B cell (primary cell): Measurements from ENCODE around the gene KCTD5. TPM values are rescaled to one million over a fixed set of nuclear protein-coding genes. Genes with fewer than 3 reads are reported as not detected.
"Not testable (repeated sequence)": the region's sequence is repeated elsewhere in the genome, so short reads cannot be mapped to it uniquely, and the experiment has no call there.

ENCODE experiments used
- ATAC-seq: fragments of 200-7000 bp; cut with Tn5 transposase; one replicate; pipeline ENCODE4 v1.10.0; 2021; ENCODE audit warnings: low read depth, mild to moderate bottlenecking, moderate number of reproducible peaks, moderate library complexity
- CTCF ChIA-PET: fragments of 350-600 bp; sonication (Branson Sonifier 250); formaldehyde crosslinking; loops from one replicate; lab custom pipeline; 2021; ENCODE audit warnings: antibody characterized with exemption, inconsistent platforms; lab: Charles Lee
- POLR2A ChIA-PET: fragments of 350-600 bp; sonication (Branson Sonifier 250); formaldehyde crosslinking; loops from one replicate; lab custom pipeline; 2021; ENCODE audit warnings: antibody characterized with exemption; lab: Charles Lee
- DNase-seq: peaks from one replicate; pipeline ENCODE4 v3.0.0; 2013
- H2AFZ ChIP-seq: 2 replicates; pipeline ENCODE4 v1.6.1; 2012; ENCODE audit warnings: mild to moderate bottlenecking, low read depth, low read length; ENCODE audit not compliant: insufficient read depth, poor library complexity, severe bottlenecking
- H3K27ac ChIP-seq, 2 donors: 1 replicate in 1 of 2; 2 replicates in 1 of 2; pipeline ENCODE4 v1.5.1; 2012 to 2013; ENCODE audit warnings: low read length in 2 of 2, mild to moderate bottlenecking in 2 of 2, moderate library complexity in 1 of 2
- H3K27me3 ChIP-seq, 4 experiments: fragments of 200-600 bp in 1 of 4; sonication (generic) in 1 of 4; replicated peaks in 1 of 4; 1 replicate in 2 of 4; 2 replicates in 2 of 4; pipeline versions ENCODE4 v1.6.1 to v1.7.0; 2013 to 2016; ENCODE audit warnings: low read length in 3 of 4, mild to moderate bottlenecking in 2 of 4, mixed read lengths in 1 of 4, moderate library complexity in 1 of 4; ENCODE audit not compliant: insufficient read depth in 4 of 4, control insufficient read depth in 3 of 4; ENCODE audit errors: control extremely low read depth in 1 of 4
- H3K36me3 ChIP-seq, 2 experiments: replicated peaks in 1 of 2; 1 replicate in 1 of 2; 2 replicates in 1 of 2; pipeline versions ENCODE4 v1.6.1 to v1.7.1; 2013; ENCODE audit warnings: low read length in 1 of 2; ENCODE audit not compliant: insufficient read depth in 2 of 2, control insufficient read depth in 1 of 2; ENCODE audit errors: control extremely low read depth in 1 of 2, extremely low read depth in 1 of 2
- H3K4me1 ChIP-seq, 2 donors: fragments of 200-600 bp in 1 of 2; sonication (generic) in 1 of 2; 1 replicate in 1 of 2; 2 replicates in 1 of 2; pipeline versions ENCODE4 v1.5.1 to v1.6.1; 2013 to 2017; ENCODE audit warnings: low read length in 2 of 2; ENCODE audit not compliant: control insufficient read depth in 2 of 2, insufficient read depth in 2 of 2
- H3K4me2 ChIP-seq: replicated peaks from 2 replicates; pipeline ENCODE3; 2012; ENCODE audit warnings: mild to moderate bottlenecking, low read depth, low read length; ENCODE audit not compliant: poor library complexity, severe bottlenecking
- H3K4me3 ChIP-seq, 5 experiments: fragments of 200-600 bp in 1 of 5; sonication (generic) in 1 of 5; 1 replicate in 3 of 5; 2 replicates in 2 of 5; pipeline versions ENCODE4 v1.5.1 to v1.7.0; 2011 to 2016; ENCODE audit warnings: low read length in 4 of 5, mild to moderate bottlenecking in 4 of 5, low read depth in 2 of 5, control low read depth in 1 of 5, moderate library complexity in 1 of 5; ENCODE audit not compliant: insufficient read depth in 1 of 5; ENCODE audit errors: control extremely low read depth in 1 of 5, extremely low read depth in 1 of 5
- H3K79me2 ChIP-seq: fragments of 200-600 bp; sonication (generic); one replicate; pipeline ENCODE4 v1.6.0; 2016; ENCODE audit warnings: low read length; ENCODE audit not compliant: control insufficient read depth, insufficient read depth
- H3K9ac ChIP-seq: fragments of 200-600 bp; sonication (generic); 2 replicates; pipeline ENCODE4 v1.6.1; 2017; ENCODE audit warnings: mild to moderate bottlenecking, low read length, moderate library complexity
- H3K9me3 ChIP-seq, 3 donors: one replicate each; pipeline versions ENCODE4 v1.6.1 to v1.7.1; 2013; ENCODE audit warnings: low read length in 2 of 3; ENCODE audit not compliant: control insufficient read depth in 2 of 3, insufficient read depth in 1 of 3; ENCODE audit errors: control extremely low read depth in 1 of 3
- H4K20me1 ChIP-seq: 2 replicates; pipeline ENCODE4 v1.6.0; 2012; ENCODE audit warnings: mild to moderate bottlenecking, low read length; ENCODE audit not compliant: insufficient read depth, control insufficient read depth, poor library complexity, severe bottlenecking
- H3K27ac Mint-ChIP-seq: one replicate; pipeline ENCODE4 v1.8.0; 2021; ENCODE audit warnings: mixed read lengths
- H3K27me3 Mint-ChIP-seq: one replicate; pipeline ENCODE4 v1.8.0; 2021; ENCODE audit warnings: mixed read lengths
- H3K4me1 Mint-ChIP-seq: one replicate; pipeline ENCODE4 v1.8.0; 2021; ENCODE audit warnings: mixed read lengths
- H3K4me3 Mint-ChIP-seq: one replicate; pipeline ENCODE4 v1.8.0; 2021; ENCODE audit warnings: mixed read lengths
- H3K9me3 Mint-ChIP-seq: one replicate; pipeline ENCODE4 v1.8.0; 2022; ENCODE audit warnings: mixed read lengths; ENCODE audit not compliant: insufficient read depth
- CTCF ChIP-seq: fragments of 200-600 bp; IDR thresholded peaks from one replicate; pipeline ENCODE4 v1.8.0; 2022; ENCODE audit warnings: antibody characterized with exemption, mild to moderate bottlenecking
- WGBS: methylation state at CpG from one replicate; pipeline ENCODE4 v1.1.5; 2013; ENCODE audit warnings: missing lambda C conversion rate; ENCODE audit not compliant: insufficient coverage; 5-methylcytosine and 5-hydroxymethylcytosine counted together
- intact Hi-C: fragments of 100-400 bp; cut with micrococcal nuclease; formaldehyde crosslinking; loops from one replicate; pipeline ENCODE4 v1.10.0; 2022
- polyA plus RNA-seq: library from polyadenylated mRNA; depleted of rRNA; stranded (reverse); fragments of >200 nt; gene quantifications from 2 replicates; pipeline ENCODE4 v1.2.3, GENCODE V29; 2012
- total RNA-seq, 2 donors: library from RNA; stranded (reverse); fragments of 120-200 nt in 1 of 2; gene quantifications; 1 replicate in 1 of 2; 2 replicates in 1 of 2; pipeline versions ENCODE4 v1.2.3 to v1.2.4, GENCODE V29; 2013 to 2022

Gene KCTD5
- total and polyA plus RNA-seq, 2 donors (not counting 1 experiment from before 2014, with no cell fraction given), result 17.2 to 37.3 TPM

- H3K4me1 Mint-ChIP-seq, result peaks cover 26% of the 10 kb centered on the region
- H3K4me1 ChIP-seq, result peaks cover 10 to 27% of the 10 kb centered on the region in 2 donors
- H3K27ac Mint-ChIP-seq, result peak overlapping the region; percentile 69
- H3K9ac ChIP-seq, H3K27me3 Mint-ChIP-seq, H4K20me1 ChIP-seq, H3K27me3 ChIP-seq, H3K9me3 ChIP-seq, H3K27ac ChIP-seq, H3K4me2 ChIP-seq, H3K4me3 ChIP-seq, H3K9me3 Mint-ChIP-seq, POLR2A ChIA-PET, H2AFZ ChIP-seq, ATAC-seq: not testable (repeated sequence)
- WGBS, result 100% methylated on average over 1 of the region's 15 CpGs
- DNase-seq, result peak; percentile 59
- peak; percentile 69 for TF ChIP-seq CTCF
- peaks cover 19% of the 10 kb centered on the region for H3K79me2 ChIP-seq
- H3K36me3 ChIP-seq, result peaks cover 0 to 17% of the 10 kb centered on the region in 2 experiments
- intact Hi-C loops, result loop anchor here (5.0 kb wide), 2 partner anchors 197 to 212 kb away; partner anchors contain the start of gene FLYWCH2
- CTCF ChIA-PET, result interaction anchor here (1.1 kb wide), 1 partner anchor 13 kb away, joined by 3 read pairs; the partner anchor contains the start of gene KCTD5
- peak overlapping the region; percentile 27 for H3K4me3 Mint-ChIP-seq
Observed at GRCh38 chr16:2670017-2670416, 12.3 kb upstream of the KCTD5 start.

GRCh38 chr16:2671193-2671592 lies 11.1 kb upstream of the KCTD5 start:
- peaks cover 0 to 15% of the 10 kb centered on the region in 2 experiments for H3K36me3 ChIP-seq
- H3K4me1 ChIP-seq, result peaks cover 10 to 27% of the 10 kb centered on the region in 2 donors
- CTCF ChIA-PET, H3K9me3 Mint-ChIP-seq, H3K9me3 ChIP-seq, H4K20me1 ChIP-seq, H2AFZ ChIP-seq, H3K4me3 ChIP-seq, POLR2A ChIA-PET, ATAC-seq, H3K4me2 ChIP-seq, H3K27me3 Mint-ChIP-seq, DNase-seq, H3K27me3 ChIP-seq, H3K9ac ChIP-seq: not testable (repeated sequence)
- intact Hi-C loops, result loop anchor here (5.0 kb wide), 2 partner anchors 196 to 211 kb away; partner anchors contain the start of gene FLYWCH2
- peak overlapping the region in 1 of 2 donors; percentile 43 for H3K27ac ChIP-seq
- Mint-ChIP-seq H3K27ac (peak overlapping the region; percentile 50), H3K4me1 (peaks cover 26% of the 10 kb centered on the region), H3K4me3 (peak overlapping the region; percentile 44)
- H3K79me2 ChIP-seq, result peaks cover 19% of the 10 kb centered on the region
- WGBS, result 56% methylated on average over 7 of the region's 10 CpGs
